H1 (cell line): ENCODE results near the gene ZSWIM9. TPM values are rescaled to one million over a fixed set of nuclear protein-coding genes. Genes with fewer than 3 reads are reported as not detected.

Experiments used
- CTCF ChIA-PET: fragments of 300-600 bp; sonication (Branson Sonifier 250); formaldehyde crosslinking; loops from one replicate; lab custom pipeline; 2021; ENCODE audit not compliant: partially characterized antibody; lab: Charles Lee
- POLR2A ChIA-PET: fragments of 300-600 bp; sonication (Branson Sonifier 250); formaldehyde crosslinking; loops from one replicate; lab custom pipeline; 2021; ENCODE audit warnings: inconsistent platforms; ENCODE audit not compliant: partially characterized antibody; lab: Charles Lee
- DNase-seq, 2 experiments: peaks; one replicate each; pipeline versions ENCODE4 v3.0.0 to v3.0.0-alpha.2; 2010 to 2022; ENCODE audit warnings: low spot score in 2 of 2, low read depth in 1 of 2, mixed read lengths in 1 of 2
- FAIRE-seq: peaks from 2 replicates; lab custom pipeline; 2011; peaks lifted over from hg19 to GRCh38; lab: Jason Lieb, UNC
- H2AFZ ChIP-seq: 2 replicates; pipeline ENCODE4 v1.8.1; 2012; ENCODE audit warnings: low read length, inconsistent platforms
- H2AK5ac ChIP-seq: 2 replicates; pipeline ENCODE4 v1.6.1; 2013; ENCODE audit warnings: low read depth, low read length
- H2BK120ac ChIP-seq: replicated peaks from 2 replicates; pipeline ENCODE3; 2013; ENCODE audit warnings: low read depth, low read length, inconsistent platforms
- H2BK12ac ChIP-seq: 2 replicates; pipeline ENCODE4 v1.6.1; 2013; ENCODE audit warnings: low read depth, low read length
- H2BK15ac ChIP-seq: 2 replicates; pipeline ENCODE4 v1.6.1; 2013; ENCODE audit warnings: low read length
- H2BK20ac ChIP-seq: 2 replicates; pipeline ENCODE4 v1.6.1; 2013; ENCODE audit warnings: low read length
- H2BK5ac ChIP-seq: 2 replicates; pipeline ENCODE4 v1.6.1; 2013; ENCODE audit warnings: low read depth, low read length
- H3K14ac ChIP-seq: 2 replicates; pipeline ENCODE4 v1.6.1; 2013; ENCODE audit warnings: inconsistent platforms; ENCODE audit not compliant: insufficient read length
- H3K18ac ChIP-seq: 2 replicates; pipeline ENCODE4 v1.6.1; 2013; ENCODE audit warnings: low read length; ENCODE audit errors: extremely low read depth
- H3K23ac ChIP-seq: 2 replicates; pipeline ENCODE4 v1.6.1; 2013; ENCODE audit warnings: inconsistent platforms; ENCODE audit not compliant: insufficient read length
- H3K23me2 ChIP-seq: 2 replicates; pipeline ENCODE4 v1.6.1; 2013; ENCODE audit warnings: low read depth, low read length
- H3K27ac ChIP-seq: 2 replicates; pipeline ENCODE4 v1.6.1; 2011; ENCODE audit warnings: low read depth, low read length, inconsistent platforms
- H3K27me3 ChIP-seq, 4 experiments: replicated peaks in 1 of 4; 1 replicate in 1 of 4; 2 replicates in 3 of 4; pipeline versions ENCODE4 v1.6.1 to v1.8.1; 2011 to 2013; ENCODE audit warnings: low read length in 3 of 4, mild to moderate bottlenecking in 3 of 4, inconsistent platforms in 2 of 4, mixed read lengths in 2 of 4, moderate library complexity in 1 of 4; ENCODE audit not compliant: control insufficient read depth in 3 of 4, insufficient read depth in 3 of 4; ENCODE audit errors: extremely low read depth in 1 of 4
- H3K36me3 ChIP-seq, 4 experiments: 2 replicates each; pipeline versions ENCODE4 v1.6.1 to v1.8.1; 2011 to 2013; ENCODE audit warnings: mild to moderate bottlenecking in 4 of 4, low read length in 3 of 4, moderate library complexity in 2 of 4, control low read depth in 1 of 4, inconsistent platforms in 1 of 4; ENCODE audit not compliant: insufficient read depth in 4 of 4, control insufficient read depth in 2 of 4
- H3K4ac ChIP-seq: replicated peaks from 2 replicates; pipeline ENCODE3; 2013; ENCODE audit warnings: low read length, low read depth, mixed read lengths, inconsistent platforms; ENCODE audit not compliant: insufficient read length
- H3K4me1 ChIP-seq, 4 experiments: replicated peaks in 1 of 4; 1 replicate in 1 of 4; 2 replicates in 3 of 4; pipeline versions ENCODE4 v1.6.1 to v1.8.1; 2011 to 2013; ENCODE audit warnings: low read length in 3 of 4, inconsistent platforms in 2 of 4, mixed read lengths in 1 of 4; ENCODE audit not compliant: insufficient read depth in 4 of 4, control insufficient read depth in 3 of 4
- H3K4me2 ChIP-seq, 2 experiments: 2 replicates each; pipeline versions ENCODE4 v1.6.1 to v1.8.1; 2011 to 2013; ENCODE audit warnings: low read depth in 2 of 2, low read length in 2 of 2, control low read depth in 1 of 2, inconsistent platforms in 1 of 2, mild to moderate bottlenecking in 1 of 2; ENCODE audit not compliant: insufficient read depth in 1 of 2
- H3K4me3 ChIP-seq, 4 experiments: fragments of 200-600, 300-600 bp in 1 of 4; sonication (generic), shearing (Covaris generic), sonication (Bioruptor Twin) in 1 of 4; 2 replicates each; pipeline versions ENCODE4 v1.5.1 to v1.8.1; 2011 to 2016; ENCODE audit warnings: low read length in 4 of 4, low read depth in 3 of 4, control low read depth in 2 of 4, inconsistent platforms in 2 of 4, mild to moderate bottlenecking in 2 of 4, mixed read lengths in 1 of 4, moderate library complexity in 1 of 4; ENCODE audit not compliant: insufficient read depth in 2 of 4; ENCODE audit errors: extremely low read depth in 1 of 4
- H3K56ac ChIP-seq: replicated peaks from 2 replicates; pipeline ENCODE3; 2013; ENCODE audit warnings: low read depth, mild to moderate bottlenecking, mixed read lengths, low read length, inconsistent platforms; ENCODE audit not compliant: insufficient read length
- H3K79me1 ChIP-seq: 2 replicates; pipeline ENCODE4 v1.6.1; 2013; ENCODE audit warnings: low read depth, low read length, control low read depth
- H3K79me2 ChIP-seq, 2 experiments: 2 replicates each; pipeline versions ENCODE4 v1.6.1 to v1.8.1; 2012 to 2013; ENCODE audit warnings: low read length in 2 of 2, mild to moderate bottlenecking in 2 of 2, inconsistent platforms in 1 of 2; ENCODE audit not compliant: insufficient read depth in 2 of 2, control insufficient read depth in 1 of 2
- H3K9ac ChIP-seq, 4 experiments: replicated peaks in 1 of 4; 1 replicate in 1 of 4; 2 replicates in 3 of 4; pipeline versions ENCODE4 v1.6.1 to v1.8.1; 2011 to 2013; ENCODE audit warnings: low read depth in 3 of 4, low read length in 3 of 4, control low read depth in 2 of 4, mild to moderate bottlenecking in 2 of 4, moderate library complexity in 2 of 4, inconsistent platforms in 1 of 4; ENCODE audit errors: extremely low read depth in 1 of 4
- H3K9me3 ChIP-seq, 2 experiments: 2 replicates each; pipeline versions ENCODE4 v1.6.1 to v1.8.1; 2012 to 2013; ENCODE audit warnings: mild to moderate bottlenecking in 2 of 2, moderate library complexity in 2 of 2, control low read depth in 1 of 2, inconsistent platforms in 1 of 2, low read depth in 1 of 2, low read length in 1 of 2, mixed read lengths in 1 of 2; ENCODE audit not compliant: insufficient read depth in 2 of 2
- H4K20me1 ChIP-seq, 2 experiments: replicated peaks in 1 of 2; 2 replicates each; pipeline versions ENCODE3 to v1.8.1; 2011 to 2013; ENCODE audit warnings: inconsistent platforms in 2 of 2, low read length in 2 of 2, mild to moderate bottlenecking in 1 of 2; ENCODE audit not compliant: insufficient read depth in 2 of 2, control insufficient read depth in 1 of 2
- H4K5ac ChIP-seq: 2 replicates; pipeline ENCODE4 v1.6.1; 2013; ENCODE audit warnings: low read length, low read depth, mixed read lengths, inconsistent platforms; ENCODE audit not compliant: insufficient read length
- H4K8ac ChIP-seq: 2 replicates; pipeline ENCODE4 v1.8.0; 2013; ENCODE audit warnings: mild to moderate bottlenecking, moderate library complexity, low read length, inconsistent platforms; ENCODE audit not compliant: insufficient read depth; ENCODE audit errors: extremely low read depth
- H4K91ac ChIP-seq: replicated peaks from 2 replicates; pipeline ENCODE3; 2013; ENCODE audit warnings: low read length, mixed read lengths, inconsistent platforms; ENCODE audit not compliant: insufficient read length
- CBX8 ChIP-seq: fragments of 300-800, 300-1000 bp; sonication (generic); IDR thresholded peaks from 2 replicates; pipeline ENCODE4 v1.7.1; 2016; ENCODE audit warnings: low read depth, low read length, borderline replicate concordance
- MAX ChIP-seq: IDR thresholded peaks from 2 replicates; pipeline ENCODE4 v1.6.1; 2012; ENCODE audit warnings: inconsistent platforms
- WGBS, 2 experiments: shearing (Covaris generic) in 1 of 2; methylation state at CpG; one replicate each; pipeline versions ENCODE4 v1.1.6 to v1.1.7; 2013 to 2015; ENCODE audit warnings: low lambda C conversion rate in 2 of 2, mixed read lengths in 2 of 2, inconsistent platforms in 1 of 2, low coverage in 1 of 2, missing lambda C conversion rate in 1 of 2; ENCODE audit not compliant: insufficient replicate concordance in 2 of 2, insufficient coverage in 1 of 2, insufficient read length in 1 of 2; ENCODE audit errors: extremely low coverage in 1 of 2, missing lambda C conversion rate in 1 of 2; 5-methylcytosine and 5-hydroxymethylcytosine counted together
- polyA plus RNA-seq, 7 experiments: library from polyadenylated mRNA; depleted of rRNA in 3 of 7; stranded (reverse) in 5 of 7; unstranded in 2 of 7; fragments of >200 nt in 5 of 7; fragments of 200-250 nt in 2 of 7; gene quantifications; 1 replicate in 5 of 7; 2 replicates in 1 of 7; 4 replicates in 1 of 7; pipeline versions ENCODE4 v1.2.1 to v1.2.3, GENCODE V29; 2011 to 2013; ENCODE audit warnings: missing spikeins in 2 of 7, mixed read lengths in 2 of 7
- total RNA-seq: library from RNA; stranded (reverse); fragmentation: NEBNext Ultra II Directional; extraction: Animal tissue kit (Norgen Biotek cat#: 25700); gene quantifications from 2 replicates; pipeline ENCODE4 v1.2.1, GENCODE V29; 2021
- TF ChIP-seq, protein P1 (sequence below), 3 experiments: IDR thresholded peaks; 1 replicate in 2 of 3; 2 replicates in 1 of 3; pipeline versions ENCODE4 v1.5.1 to v1.6.1; 2011; ENCODE audit warnings: low read length in 3 of 3, mild to moderate bottlenecking in 3 of 3, inconsistent platforms in 2 of 3, low read depth in 1 of 3, moderate library complexity in 1 of 3; ENCODE audit not compliant: insufficient read depth in 1 of 3; ENCODE audit errors: control extremely low read depth in 1 of 3

The ZSWIM9 gene
- total and polyA plus RNA-seq, 2 of the 8 experiments (the other 6 are each of a cell fraction or from before 2014, with no cell fraction given): 1.5 to 10.4 TPM

GRCh38 chr19:48182434-48182833 is 12.0 kb downstream of the ZSWIM9 start:
- Histone ChIP-seq H4K20me1 (no peaks in the 10 kb centered on the region), H2BK15ac (no peak overlapping the region), H4K91ac (no peak overlapping the region), H3K23ac (no peak overlapping the region), H2AK5ac (no peak overlapping the region), H3K14ac (no peak overlapping the region), H4K5ac (no peak overlapping the region), H3K4ac (no peak overlapping the region), H3K27ac (no peak overlapping the region), H4K8ac (no peak overlapping the region), H2BK120ac (no peak overlapping the region), H3K79me2 (no peaks in the 10 kb centered on the region), H3K4me1 (no peaks in the 10 kb centered on the region), H2BK12ac (no peak overlapping the region), H3K9ac (no peak overlapping the region), H3K56ac (no peak overlapping the region), H3K23me2 (no peaks in the 10 kb centered on the region), H3K4me3 (no peak overlapping the region), H3K79me1 (no peaks in the 10 kb centered on the region), H3K36me3 (peaks cover 0 to 26% (median 9%) of the 10 kb centered on the region in 4 experiments; a peak in 5 of 8 replicates), H3K27me3 (no peaks in the 10 kb centered on the region), H3K9me3 (peaks cover 12 to 14% of the 10 kb centered on the region in 2 experiments), H2AFZ (no peak overlapping the region), H2BK5ac (no peak overlapping the region), H3K18ac (no peak overlapping the region), H3K4me2 (no peak overlapping the region), H2BK20ac (no peak overlapping the region)
- DNase-seq: peak in 1 of 2 experiments; percentile 54
- POLR2A ChIA-PET: interaction anchor here (1.1 kb wide), 1 partner anchor 9 kb away, joined by 3 read pairs; no protein-coding TSS in a partner anchor
- WGBS, 2 experiments: 96% methylated on average over 13 of the region's 38 CpGs; no CpG with 5 or more reads in 1 of the 2 experiments
- no peak for FAIRE-seq
- TF ChIP-seq CBX8 (no peak), MAX (0 out of 2 replicates have a peak, but pooled peaks have one; percentile 10)
- TF ChIP-seq, protein P1, sequence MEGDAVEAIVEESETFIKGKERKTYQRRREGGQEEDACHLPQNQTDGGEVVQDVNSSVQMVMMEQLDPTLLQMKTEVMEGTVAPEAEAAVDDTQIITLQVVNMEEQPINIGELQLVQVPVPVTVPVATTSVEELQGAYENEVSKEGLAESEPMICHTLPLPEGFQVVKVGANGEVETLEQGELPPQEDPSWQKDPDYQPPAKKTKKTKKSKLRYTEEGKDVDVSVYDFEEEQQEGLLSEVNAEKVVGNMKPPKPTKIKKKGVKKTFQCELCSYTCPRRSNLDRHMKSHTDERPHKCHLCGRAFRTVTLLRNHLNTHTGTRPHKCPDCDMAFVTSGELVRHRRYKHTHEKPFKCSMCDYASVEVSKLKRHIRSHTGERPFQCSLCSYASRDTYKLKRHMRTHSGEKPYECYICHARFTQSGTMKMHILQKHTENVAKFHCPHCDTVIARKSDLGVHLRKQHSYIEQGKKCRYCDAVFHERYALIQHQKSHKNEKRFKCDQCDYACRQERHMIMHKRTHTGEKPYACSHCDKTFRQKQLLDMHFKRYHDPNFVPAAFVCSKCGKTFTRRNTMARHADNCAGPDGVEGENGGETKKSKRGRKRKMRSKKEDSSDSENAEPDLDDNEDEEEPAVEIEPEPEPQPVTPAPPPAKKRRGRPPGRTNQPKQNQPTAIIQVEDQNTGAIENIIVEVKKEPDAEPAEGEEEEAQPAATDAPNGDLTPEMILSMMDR (IDR thresholded peaks at IDR 0.05; ENCODE audit: control extremely low read depth in 1 of 3, insufficient read depth in 1 of 3, low read depth in 1 of 3, low read length in 3 of 3): peak; percentile 17 to 48 (median 47)
- CTCF ChIA-PET: interaction anchor here (0.6 to 1.5 kb wide), 3 partner anchors 9 to 60 kb away, joined by 3 to 5 read pairs (median 4); no protein-coding TSS in a partner anchor
